MM.1S (cell line): ENCODE data around the gene FIGNL2.

Source experiments
- DNase-seq: peaks from one replicate; pipeline ENCODE4 v3.0.0-alpha.2; 2015
- H2AFZ ChIP-seq: fragments of 300-600 bp; sonication (generic); 2 replicates; pipeline ENCODE4 v1.6.0; 2016; ENCODE audit warnings: antibody characterized with exemption, low read length
- H3F3A ChIP-seq: fragments of 300-600 bp; sonication (generic); 2 replicates; pipeline ENCODE4 v1.6.1; 2016; ENCODE audit warnings: mild to moderate bottlenecking, antibody characterized with exemption, low read length, moderate library complexity, mixed read lengths; ENCODE audit not compliant: insufficient read depth
- H3K27ac ChIP-seq: fragments of 300-600 bp; sonication (generic); 2 replicates; pipeline ENCODE4 v1.5.1; 2016; ENCODE audit warnings: mild to moderate bottlenecking, low read length
- H3K27me3 ChIP-seq: fragments of 300-600 bp; sonication (generic); replicated peaks from 2 replicates; pipeline ENCODE4 v1.6.0; 2016; ENCODE audit warnings: low read length; ENCODE audit not compliant: insufficient read depth
- H3K36me3 ChIP-seq: fragments of 300-600 bp; sonication (generic); replicated peaks from 2 replicates; pipeline ENCODE4 v1.6.1; 2016; ENCODE audit warnings: mild to moderate bottlenecking, low read length, mixed read lengths; ENCODE audit not compliant: insufficient read depth
- H3K4me1 ChIP-seq: fragments of 300-600 bp; sonication (generic); 2 replicates; pipeline ENCODE4 v1.6.1; 2016; ENCODE audit warnings: low read length, mixed read lengths
- H3K4me2 ChIP-seq: fragments of 300-600 bp; sonication (generic); 2 replicates; pipeline ENCODE4 v1.6.0; 2016; ENCODE audit warnings: low read depth, low read length
- H3K4me3 ChIP-seq: fragments of 300-600 bp; sonication (generic); 2 replicates; pipeline ENCODE4 v1.5.1; 2016; ENCODE audit warnings: low read length, mixed read lengths
- H3K79me2 ChIP-seq: fragments of 300-600 bp; sonication (generic); 2 replicates; pipeline ENCODE4 v1.6.1; 2016; ENCODE audit warnings: mixed run types, low read length, mixed read lengths
- H3K9ac ChIP-seq: fragments of 300-600 bp; sonication (generic); 2 replicates; pipeline ENCODE4 v1.6.1; 2016; ENCODE audit warnings: low read length, mixed read lengths
- H3K9me2 ChIP-seq: fragments of 300-600 bp; sonication (generic); replicated peaks from 2 replicates; pipeline ENCODE4 v1.6.1; 2016; ENCODE audit warnings: mild to moderate bottlenecking, low read length, mixed read lengths; ENCODE audit not compliant: insufficient read depth
- H3K9me3 ChIP-seq: fragments of 300-600 bp; sonication (generic); replicated peaks from 2 replicates; pipeline ENCODE4 v1.6.1; 2016; ENCODE audit warnings: mild to moderate bottlenecking, low read length, mixed read lengths; ENCODE audit not compliant: insufficient read depth
- H4K20me1 ChIP-seq: fragments of 300-600 bp; sonication (generic); 2 replicates; pipeline ENCODE4 v1.6.1; 2016; ENCODE audit warnings: mild to moderate bottlenecking, low read length, moderate library complexity, mixed read lengths; ENCODE audit not compliant: insufficient read depth
- CTCF ChIP-seq: fragments of 300-600 bp; sonication (generic); IDR thresholded peaks from 2 replicates; pipeline ENCODE4 v1.5.1; 2016; ENCODE audit warnings: antibody characterized with exemption, low read length, mixed read lengths
- EZH2 ChIP-seq: fragments of 300-600 bp; sonication (generic); optimal IDR thresholded peaks from 2 replicates; pipeline ENCODE3; 2017; ENCODE audit warnings: low read depth, mild to moderate bottlenecking, antibody characterized with exemption, low read length, mixed read lengths
- EZH2phosphoT487 ChIP-seq: fragments of 300-600 bp; sonication (generic); IDR thresholded peaks from 2 replicates; pipeline ENCODE4 v1.6.1; 2018; ENCODE audit warnings: antibody characterized with exemption, low read length

The FIGNL2 gene

GRCh38 chr12:51863933-51864832 lies 15.7 kb upstream of the FIGNL2 start:
- H3K9me3 ChIP-seq, result no peaks in the 10 kb centered on the region
- H3F3A ChIP-seq, result no peaks in the 10 kb centered on the region
- no peak overlapping the region for H3K9ac ChIP-seq
- no peak overlapping the region for H3K27ac ChIP-seq
- no peaks in the 10 kb centered on the region for H4K20me1 ChIP-seq
- DNase-seq, result no peak
- no peaks in the 10 kb centered on the region for H3K9me2 ChIP-seq
- no peak for TF ChIP-seq EZH2phosphoT487
- TF ChIP-seq CTCF, result no peak
- no peak for TF ChIP-seq EZH2
- H2AFZ ChIP-seq, result no peak overlapping the region
- peak overlapping the region; percentile 49; the same call in 1 of the 2 replicates for H3K4me2 ChIP-seq
- H3K4me1 ChIP-seq, result no peaks in the 10 kb centered on the region
- peak overlapping the region; percentile 10; the same call in 1 of the 2 replicates for H3K4me3 ChIP-seq
- no peaks in the 10 kb centered on the region for H3K79me2 ChIP-seq
- H3K27me3 ChIP-seq, result peaks cover 73% of the 10 kb centered on the region
- no peaks in the 10 kb centered on the region for H3K36me3 ChIP-seq

- H3K4me1 ChIP-seq, result no peaks in the 10 kb centered on the region
- no peaks in the 10 kb centered on the region for H3F3A ChIP-seq
- H3K27me3 ChIP-seq, result peaks cover 67% of the 10 kb centered on the region
- no peak overlapping the region for H3K4me2 ChIP-seq
- no peak for TF ChIP-seq CTCF
- no peak for TF ChIP-seq EZH2phosphoT487
- no peak for TF ChIP-seq EZH2
- no peak overlapping the region for H3K27ac ChIP-seq
- H3K36me3 ChIP-seq, result no peaks in the 10 kb centered on the region
- no peak for DNase-seq
- H4K20me1 ChIP-seq, result no peaks in the 10 kb centered on the region
- no peaks in the 10 kb centered on the region for H3K9me2 ChIP-seq
- no peaks in the 10 kb centered on the region for H3K79me2 ChIP-seq
- H3K9ac ChIP-seq, result no peak overlapping the region
- H3K9me3 ChIP-seq, result no peaks in the 10 kb centered on the region
- H2AFZ ChIP-seq, result no peak overlapping the region
- H3K4me3 ChIP-seq, result no peak overlapping the region
Measured at GRCh38 chr12:51863363-51863932, 14.9 kb upstream of the FIGNL2 start.

- Histone ChIP-seq H3K36me3 (no peaks in the 10 kb centered on the region), H3K4me2 (no peak overlapping the region), H3K4me3 (no peak overlapping the region), H3K4me1 (no peaks in the 10 kb centered on the region), H3F3A (no peaks in the 10 kb centered on the region), H3K9me2 (no peaks in the 10 kb centered on the region), H2AFZ (no peak overlapping the region), H3K79me2 (no peaks in the 10 kb centered on the region), H3K27me3 (peaks cover 64% of the 10 kb centered on the region), H3K27ac (no peak overlapping the region), H3K9ac (no peak overlapping the region), H3K9me3 (no peaks in the 10 kb centered on the region), H4K20me1 (no peaks in the 10 kb centered on the region)
- TF ChIP-seq CTCF (no peak), EZH2phosphoT487 (no peak), EZH2 (no peak)
- no peak for DNase-seq
Measured at GRCh38 chr12:51862947-51863346, 14.4 kb upstream of the FIGNL2 start.
